Measurements from ENCODE around the gene INTU.

GRCh38 chr4:127610488-127610887, 22.3 kb upstream of the INTU start:
- TF ChIP-seq POLR2A (conservative IDR thresholded peaks at IDR 0.05) (no peak), NRF1 (conservative IDR thresholded peaks at IDR 0.05 in 1 of 2, IDR thresholded peaks at IDR 0.05 in 1 of 2) (no peak), FOXP4 (CRISPR knock-in tag; IDR thresholded peaks at IDR 0.05; ENCODE audit: borderline replicate concordance) (no peak), DNMT1 (IDR thresholded peaks at IDR 0.05) (no peak), WHSC1 (IDR thresholded peaks at IDR 0.05; ENCODE audit: low read length) (no peak), FOXK2 (conservative IDR thresholded peaks at IDR 0.05 in 1 of 2, IDR thresholded peaks at IDR 0.05 in 1 of 2; ENCODE audit: low read depth in 2 of 2) (no peak)
- TF ChIP-seq, protein P1, sequence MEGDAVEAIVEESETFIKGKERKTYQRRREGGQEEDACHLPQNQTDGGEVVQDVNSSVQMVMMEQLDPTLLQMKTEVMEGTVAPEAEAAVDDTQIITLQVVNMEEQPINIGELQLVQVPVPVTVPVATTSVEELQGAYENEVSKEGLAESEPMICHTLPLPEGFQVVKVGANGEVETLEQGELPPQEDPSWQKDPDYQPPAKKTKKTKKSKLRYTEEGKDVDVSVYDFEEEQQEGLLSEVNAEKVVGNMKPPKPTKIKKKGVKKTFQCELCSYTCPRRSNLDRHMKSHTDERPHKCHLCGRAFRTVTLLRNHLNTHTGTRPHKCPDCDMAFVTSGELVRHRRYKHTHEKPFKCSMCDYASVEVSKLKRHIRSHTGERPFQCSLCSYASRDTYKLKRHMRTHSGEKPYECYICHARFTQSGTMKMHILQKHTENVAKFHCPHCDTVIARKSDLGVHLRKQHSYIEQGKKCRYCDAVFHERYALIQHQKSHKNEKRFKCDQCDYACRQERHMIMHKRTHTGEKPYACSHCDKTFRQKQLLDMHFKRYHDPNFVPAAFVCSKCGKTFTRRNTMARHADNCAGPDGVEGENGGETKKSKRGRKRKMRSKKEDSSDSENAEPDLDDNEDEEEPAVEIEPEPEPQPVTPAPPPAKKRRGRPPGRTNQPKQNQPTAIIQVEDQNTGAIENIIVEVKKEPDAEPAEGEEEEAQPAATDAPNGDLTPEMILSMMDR (IDR thresholded peaks at IDR 0.05 in 2 of 3, conservative IDR thresholded peaks at IDR 0.05 in 1 of 3; ENCODE audit: insufficient read depth in 2 of 3, low read depth in 1 of 3, low read length in 3 of 3) = no peak
